Raji (cell line): ENCODE data around the gene GATAD2A.

Experiments
- POLR2A ChIP-seq: IDR thresholded peaks from 2 replicates; pipeline ENCODE4 v1.6.1; 2011; ENCODE audit warnings: low read depth, low read length, control low read depth; ENCODE audit not compliant: insufficient read depth

The GATAD2A gene

DNA sequence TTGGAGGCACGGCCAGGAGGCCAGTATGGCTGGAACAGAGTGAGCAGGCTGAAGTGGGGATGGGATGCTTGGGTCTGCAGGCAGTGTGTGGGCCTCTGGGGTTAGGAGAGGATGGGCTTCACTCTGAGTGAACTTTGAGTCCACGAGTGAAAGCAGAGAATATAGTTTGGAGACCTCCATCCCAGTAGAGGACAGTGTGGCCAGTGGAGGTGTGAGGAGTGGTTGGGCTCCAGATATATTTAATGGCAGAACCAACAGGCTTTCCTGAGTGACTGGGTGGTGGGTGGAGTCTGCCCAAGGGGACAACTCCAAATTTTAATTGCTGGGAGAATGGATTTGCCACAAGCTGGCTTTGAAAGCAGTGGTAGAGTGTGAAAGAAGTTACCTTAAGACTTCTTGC is 27.3 kb downstream of the GATAD2A start:
- no peak for TF ChIP-seq POLR2A

DNA sequence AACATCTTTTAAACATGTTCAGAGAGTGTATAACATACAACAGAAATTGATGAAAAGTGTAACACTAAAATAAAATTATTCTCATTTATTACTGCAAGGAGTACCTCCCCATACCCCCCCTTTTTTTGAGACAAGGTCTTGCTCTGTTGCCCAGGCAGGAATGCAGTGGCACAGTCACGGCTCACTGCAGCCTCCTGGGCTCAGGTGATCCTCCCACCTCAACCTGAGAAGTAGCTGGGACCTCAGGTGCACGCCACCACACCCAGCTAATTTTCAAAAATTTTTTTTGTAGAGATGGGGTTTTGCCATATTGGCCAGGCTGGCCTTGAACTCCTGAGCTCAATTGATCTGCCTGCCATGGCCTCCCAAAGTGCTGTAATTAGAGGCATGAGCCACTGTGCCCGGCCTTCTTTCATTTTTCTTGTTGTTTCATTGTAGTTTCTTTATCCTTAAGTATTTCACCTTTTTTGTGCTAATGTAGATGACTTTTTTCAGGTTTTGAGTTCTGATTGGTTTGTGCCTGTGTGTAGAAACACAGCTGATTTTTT is 28.3 kb downstream of the GATAD2A start:
- no peak for TF ChIP-seq POLR2A

DNA sequence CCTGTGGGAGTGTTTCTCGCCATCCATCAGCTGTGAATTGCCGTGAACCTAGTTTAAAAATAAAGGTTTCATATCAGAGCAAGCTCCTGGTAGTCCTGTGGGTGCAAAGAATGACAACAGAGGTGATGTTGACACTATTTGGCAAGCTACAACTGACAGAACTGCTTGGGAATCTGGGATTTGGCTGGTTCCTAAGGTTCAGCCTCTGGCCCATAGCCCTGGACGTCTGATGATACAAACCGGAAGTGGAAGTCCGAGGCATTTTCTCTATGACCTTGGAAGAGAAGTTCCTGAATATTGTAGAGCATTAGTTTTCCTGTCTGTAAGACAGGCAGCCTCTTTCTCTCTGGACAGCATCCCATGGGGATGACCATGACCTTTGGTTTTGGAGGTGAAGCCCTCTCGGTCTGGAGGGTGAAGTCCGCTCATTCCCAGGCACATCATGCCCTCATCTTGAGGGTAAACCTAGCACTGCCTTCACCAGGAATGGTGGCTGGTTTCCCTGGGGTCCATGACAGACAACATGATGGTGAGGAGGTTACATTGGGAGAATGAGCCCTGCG is 29.1 kb downstream of the GATAD2A start:
- TF ChIP-seq POLR2A = no peak

DNA sequence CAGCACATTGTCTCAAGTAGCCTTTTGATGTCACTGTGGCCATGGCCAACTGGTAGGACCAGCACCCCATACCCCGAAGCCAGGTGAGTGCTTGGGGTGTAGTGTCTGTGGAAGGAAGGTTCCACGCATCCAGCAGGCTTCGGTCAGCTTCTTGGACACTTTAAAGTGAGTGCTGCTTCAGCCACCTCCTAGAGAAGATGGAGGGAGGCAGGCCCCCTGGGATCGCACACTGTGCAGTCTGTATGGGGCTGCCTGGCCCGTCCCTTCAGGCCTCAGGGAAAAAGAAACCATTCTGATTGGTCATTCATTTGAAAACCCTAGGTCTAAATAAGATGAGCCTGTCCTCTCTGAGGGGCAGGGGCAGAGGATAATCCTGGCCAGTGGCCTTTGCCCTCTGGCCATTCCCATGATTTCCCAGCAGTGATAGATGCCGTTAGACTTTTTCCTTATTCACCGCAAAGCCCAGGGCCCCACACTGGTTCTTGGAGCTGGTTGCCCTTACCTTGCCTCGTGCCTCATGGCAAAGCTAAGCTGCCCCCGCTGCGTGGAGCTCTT is 30.7 kb downstream of the GATAD2A start:
- no peak for TF ChIP-seq POLR2A

DNA sequence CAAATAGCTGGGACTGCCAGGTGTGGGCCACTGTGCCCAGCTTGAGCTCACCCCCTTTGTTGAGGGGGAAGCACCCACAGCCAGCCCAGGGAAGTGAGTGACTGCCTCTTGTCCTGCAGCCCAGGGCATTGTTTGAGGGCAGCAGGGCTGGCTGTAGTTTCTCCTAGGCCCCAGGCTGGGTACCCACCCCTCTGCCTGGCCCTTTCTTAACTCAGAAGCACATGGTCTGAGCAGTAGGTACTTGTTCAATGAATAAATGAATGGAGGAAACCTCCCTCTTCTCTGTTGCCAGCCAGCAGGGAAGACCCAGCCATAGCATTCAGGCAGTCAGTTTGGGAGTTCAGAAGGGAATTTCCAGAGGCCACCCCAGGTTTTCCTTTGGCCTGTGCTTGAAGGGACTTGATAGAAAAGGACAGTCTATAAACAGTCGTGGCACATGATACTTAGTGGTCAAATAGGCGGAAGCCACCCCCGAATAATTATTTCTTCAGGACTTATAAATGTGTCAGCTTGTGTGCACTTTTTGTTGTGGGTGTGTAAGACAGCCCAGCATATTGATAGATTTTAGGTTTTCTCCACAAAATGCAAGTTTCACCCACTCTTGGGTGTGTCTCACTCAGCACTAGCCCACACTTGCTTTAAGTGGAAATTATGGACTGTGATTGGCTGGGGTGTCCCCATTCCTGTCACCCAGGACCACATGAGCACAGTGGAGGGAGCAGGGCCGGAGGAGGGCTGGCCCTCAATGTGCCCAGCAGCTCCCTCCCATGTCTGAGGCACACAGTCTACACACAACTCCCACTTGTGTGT is 33.1 kb downstream of the GATAD2A start:
- TF ChIP-seq POLR2A = no peak

DNA sequence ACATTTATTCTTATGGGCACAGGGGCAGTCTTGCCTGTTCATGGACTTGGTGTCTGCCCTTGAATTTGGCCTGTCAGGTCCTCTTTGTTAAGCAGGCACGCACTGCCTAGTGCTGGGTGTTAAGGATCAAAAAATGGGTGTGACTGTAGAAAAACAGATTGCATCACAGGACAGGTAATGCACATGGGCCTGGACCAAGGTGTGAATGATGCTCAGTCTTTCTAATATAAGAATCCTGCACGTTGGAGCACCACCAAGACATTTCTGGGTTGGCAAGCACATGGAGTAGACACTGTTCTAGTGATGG is 33.7 kb downstream of the GATAD2A start:
- TF ChIP-seq POLR2A = no peak

DNA sequence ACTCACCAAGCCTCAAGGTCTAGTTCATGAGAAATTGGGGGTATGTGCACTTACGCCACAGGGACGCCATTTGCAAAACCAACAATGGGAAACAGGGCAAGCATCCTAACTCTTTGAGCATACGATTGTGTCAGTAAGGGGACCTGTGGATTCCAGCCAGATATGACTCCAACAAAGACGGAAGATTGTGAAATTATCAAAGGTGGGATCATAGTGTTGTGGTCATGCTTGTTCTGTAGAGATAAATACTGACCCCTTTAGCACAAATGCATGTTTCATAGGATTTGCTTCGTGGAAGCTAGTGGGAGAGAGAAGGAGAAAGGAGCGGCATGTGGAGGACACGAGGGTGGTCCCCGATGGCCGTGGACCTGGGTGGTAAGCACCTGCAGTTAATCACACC is 37.8 kb downstream of the GATAD2A start:
- no peak for TF ChIP-seq POLR2A

DNA sequence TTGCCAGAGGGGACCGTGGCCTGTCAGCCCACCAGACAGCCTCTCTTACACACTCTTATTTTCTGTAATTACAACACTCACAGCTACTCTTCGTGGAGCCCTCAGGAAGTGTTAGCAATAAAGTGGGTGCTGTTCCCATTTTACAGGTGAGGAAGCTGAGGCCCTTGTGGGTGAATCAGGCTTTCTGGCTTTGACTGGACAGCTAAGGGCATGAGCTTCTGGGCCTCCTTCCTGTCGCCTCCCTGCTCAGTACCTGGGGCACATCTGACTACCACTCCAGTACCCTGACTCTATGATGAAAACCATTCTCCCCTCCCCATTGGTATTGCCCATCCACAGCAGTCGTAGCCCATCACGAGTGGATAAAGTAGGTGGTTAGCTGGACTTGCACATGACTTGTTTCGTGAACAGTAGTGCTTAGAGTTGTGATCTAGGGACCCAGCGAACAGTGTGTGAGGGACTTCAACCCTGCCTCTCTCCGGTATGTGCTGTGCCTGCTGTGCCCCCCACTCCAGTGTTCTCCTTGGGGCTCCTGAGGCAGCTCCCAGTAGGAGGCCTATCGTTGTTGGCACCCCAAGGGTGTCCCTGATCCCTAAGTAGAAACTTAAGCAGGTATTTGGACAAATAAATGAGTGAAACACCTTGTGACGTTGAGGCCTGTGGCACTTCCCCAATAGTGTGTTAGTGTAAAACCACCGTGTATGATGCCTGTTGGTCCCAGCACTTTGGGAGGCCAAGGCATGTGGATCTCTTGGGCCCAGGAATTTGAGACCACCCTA is 38.6 kb downstream of the GATAD2A start:
- no peak for TF ChIP-seq POLR2A

DNA sequence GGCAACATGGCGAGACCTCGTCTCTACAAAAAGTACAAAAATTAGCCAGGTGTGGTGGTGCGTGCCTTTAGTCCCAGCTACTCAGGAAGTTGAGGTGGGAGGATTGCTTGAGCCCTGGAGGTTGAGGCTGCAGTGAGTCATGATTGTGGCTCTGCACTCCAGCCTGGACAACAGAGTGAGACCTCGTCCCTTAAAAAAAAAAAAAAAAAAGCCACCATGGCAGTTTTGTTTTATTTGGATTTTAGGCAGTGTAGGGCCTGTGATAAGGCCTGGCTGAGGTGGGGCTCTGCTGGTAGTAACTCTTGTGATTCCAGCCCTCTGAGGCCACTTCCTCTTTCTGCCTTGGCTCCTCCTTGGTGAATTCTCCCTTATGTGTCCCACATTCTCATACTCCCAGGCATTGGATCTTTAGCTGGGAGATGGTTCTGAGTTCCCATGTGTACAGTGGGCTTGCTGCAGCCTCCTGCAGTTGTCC is 39.2 kb downstream of the GATAD2A start:
- no peak for TF ChIP-seq POLR2A

DNA sequence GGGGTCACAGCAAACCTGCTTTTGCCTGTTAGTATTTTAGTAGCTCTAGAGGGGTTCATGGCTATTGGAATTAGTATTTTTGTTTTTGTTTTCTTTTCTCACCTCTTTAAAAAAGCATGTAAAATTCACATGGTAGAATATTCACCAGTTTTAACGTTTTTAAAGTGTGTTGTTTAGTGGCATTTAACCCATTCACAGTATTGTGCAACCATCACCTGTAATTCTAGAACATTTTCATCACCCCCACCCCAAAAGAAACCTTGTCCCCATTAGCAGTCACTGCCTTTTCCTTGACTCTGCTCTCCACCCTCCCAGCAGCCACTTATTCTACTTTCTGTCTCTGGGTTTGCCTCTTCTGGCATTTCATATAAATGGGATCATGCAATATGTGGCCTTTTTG is 39.8 kb downstream of the GATAD2A start:
- TF ChIP-seq POLR2A = no peak

DNA sequence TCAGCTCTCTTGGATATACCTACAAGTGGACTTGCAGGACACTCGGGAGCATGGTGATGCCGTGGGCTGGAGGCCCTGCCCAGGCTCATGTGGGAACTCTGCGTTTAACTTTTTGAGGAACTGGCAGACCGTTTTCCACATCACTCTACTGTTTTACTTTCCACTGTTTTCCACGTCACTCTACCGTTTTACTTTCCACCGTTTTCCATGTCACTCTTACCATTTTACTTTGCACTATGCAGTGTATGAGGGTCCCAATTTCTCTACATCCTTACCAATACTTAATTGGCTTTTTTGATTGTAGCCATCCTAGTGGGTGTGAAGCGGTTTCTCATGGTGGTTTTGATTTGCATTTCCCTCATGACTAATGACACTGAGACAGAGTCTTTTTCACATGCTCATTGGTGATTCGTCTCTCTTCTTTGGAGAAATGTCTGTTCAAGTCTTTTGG is 40.5 kb downstream of the GATAD2A start:
- no peak for TF ChIP-seq POLR2A

DNA sequence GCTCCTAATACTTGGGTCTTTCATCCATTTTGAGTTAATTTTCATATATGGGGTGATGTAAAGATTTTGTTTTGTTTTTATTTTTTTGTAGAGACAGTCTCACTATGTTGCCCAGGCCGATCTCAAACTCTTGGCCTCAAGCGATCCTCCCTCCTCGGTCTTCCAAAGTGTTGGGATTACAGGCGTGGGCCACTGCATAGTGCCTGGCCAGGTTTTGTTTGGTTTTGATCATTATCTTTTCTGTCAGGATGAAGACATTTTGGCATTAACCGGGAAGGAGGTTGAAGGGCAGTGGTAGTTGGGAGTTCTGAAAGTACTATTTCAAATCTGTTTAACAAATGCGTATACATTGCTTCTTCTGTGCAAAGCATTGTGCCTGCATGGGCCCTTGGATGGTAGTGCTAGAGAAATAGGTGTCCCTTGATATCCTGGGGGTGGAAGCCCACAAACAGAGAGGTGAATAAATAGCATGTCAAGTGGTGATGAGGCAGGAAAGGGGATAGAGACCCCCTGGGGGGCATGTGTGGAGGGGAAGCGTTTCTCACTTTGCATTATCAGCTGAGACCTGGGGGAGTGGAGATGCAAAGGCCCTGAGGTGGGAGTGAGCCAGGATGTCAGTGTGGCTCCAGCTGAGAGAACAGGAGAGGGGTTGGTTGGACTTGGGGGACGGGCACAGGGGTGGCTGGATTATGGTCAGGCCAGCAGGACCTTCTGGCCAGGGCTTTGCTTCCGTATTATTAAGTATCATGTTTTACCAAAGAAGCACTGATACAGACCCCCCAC is 41.4 kb downstream of the GATAD2A start:
- no peak for TF ChIP-seq POLR2A

DNA sequence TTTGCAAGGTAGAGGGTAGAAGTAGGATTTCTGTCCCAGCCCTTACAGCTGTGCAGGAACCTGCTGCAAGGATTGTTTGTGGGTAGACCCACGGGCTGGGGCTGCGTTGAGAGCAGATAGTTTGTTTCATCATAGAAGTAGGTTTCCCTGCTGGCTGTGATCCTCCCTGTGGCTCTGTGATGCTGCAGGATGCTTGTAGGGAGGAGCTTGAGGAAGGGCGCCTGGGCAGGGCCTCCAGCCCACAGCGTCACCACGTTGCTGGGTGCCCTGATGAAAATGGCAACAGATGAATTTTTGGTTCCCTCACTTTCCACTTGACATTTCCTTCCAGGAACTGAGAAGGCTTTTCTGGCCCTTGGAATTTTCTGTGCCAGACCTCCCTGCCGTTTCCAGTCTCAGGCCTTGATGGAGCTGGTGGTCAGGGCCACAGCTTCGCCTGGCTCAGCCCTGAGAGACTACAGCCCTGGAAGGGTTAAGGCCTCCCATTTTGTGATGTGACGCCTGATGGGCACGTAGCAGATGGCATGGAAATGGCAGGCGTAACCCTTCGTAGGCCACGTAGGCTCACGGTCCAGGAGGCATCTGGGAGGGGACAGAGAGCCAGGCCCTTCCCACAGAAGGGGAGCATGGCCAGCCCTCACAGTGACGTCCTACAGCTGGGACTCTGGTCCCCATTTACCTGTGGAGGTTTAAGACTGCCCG is 42.2 kb downstream of the GATAD2A start:
- TF ChIP-seq POLR2A = no peak

DNA sequence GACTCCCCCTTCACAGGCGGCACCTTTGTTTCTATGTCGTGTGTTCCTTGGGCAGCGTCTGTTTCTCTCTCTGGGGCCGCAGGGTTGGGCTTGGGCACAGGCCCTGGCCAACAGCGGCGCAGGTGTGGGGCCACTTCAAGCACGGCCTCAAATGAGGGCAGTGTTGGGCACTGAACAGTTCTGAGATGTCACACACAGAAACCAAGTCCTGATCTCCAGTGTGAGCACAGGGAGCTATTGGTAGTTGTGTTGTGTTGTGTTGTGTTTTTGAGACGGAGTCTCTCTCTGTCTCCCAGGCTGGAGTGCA is 42.7 kb downstream of the GATAD2A start:
- no peak for TF ChIP-seq POLR2A
